Chondrocyte (in vitro differentiated cells): ENCODE results near the gene SLC30A3. TPM values are rescaled to one million over a fixed set of nuclear protein-coding genes. Genes with fewer than 3 reads are reported as not detected.

ENCODE experiments used
- DNase-seq: peaks from one replicate; pipeline ENCODE4 v3.0.0; 2021; ENCODE audit warnings: mixed read lengths, low spot score
- H3K27ac Mint-ChIP-seq: one replicate; pipeline ENCODE4 v1.8.0; 2021; ENCODE audit warnings: mild to moderate bottlenecking, moderate library complexity, mixed read lengths; ENCODE audit not compliant: unreplicated experiment
- H3K27me3 Mint-ChIP-seq: 2 replicates; pipeline ENCODE4 v1.8.0; 2021; ENCODE audit warnings: low read depth, mixed read lengths
- H3K36me3 Mint-ChIP-seq: 2 replicates; pipeline ENCODE4 v1.8.0; 2021; ENCODE audit warnings: low read depth, mixed read lengths
- H3K4me1 Mint-ChIP-seq: 2 replicates; pipeline ENCODE4 v1.8.0; 2021; ENCODE audit warnings: low read depth, mild to moderate bottlenecking, mixed read lengths
- H3K4me3 Mint-ChIP-seq: one replicate; pipeline ENCODE4 v1.8.0; 2021; ENCODE audit warnings: mild to moderate bottlenecking, moderate library complexity, mixed read lengths; ENCODE audit not compliant: unreplicated experiment
- H3K9me3 Mint-ChIP-seq: 2 replicates; pipeline ENCODE4 v1.8.0; 2021; ENCODE audit warnings: low read depth, mixed read lengths
- CTCF ChIP-seq: fragments of 200-600 bp; sonication (generic); IDR thresholded peaks from 2 replicates; pipeline ENCODE4 v1.5.0; 2021; ENCODE audit warnings: antibody characterized with exemption, mild to moderate bottlenecking, moderate library complexity
- total RNA-seq: library from RNA; stranded (reverse); gene quantifications from 3 replicates; pipeline ENCODE4 v1.2.1, GENCODE V29; 2021

The SLC30A3 gene
- total RNA-seq, 1 donor from 2014 or later = 0.17 TPM

- TF ChIP-seq CTCF = peak; percentile 14
- Mint-ChIP-seq H3K27me3 (peaks cover 17% of the 10 kb centered on the region), H3K4me1 (peaks cover 24% of the 10 kb centered on the region), H3K36me3 (peaks cover under 1% of the 10 kb centered on the region), H3K27ac (peak overlapping the region; percentile 81), H3K9me3 (no peaks in the 10 kb centered on the region), H3K4me3 (no peak overlapping the region)
- no peak for DNase-seq
Measured at GRCh38 chr2:27255660-27256059, 7.2 kb downstream of the SLC30A3 start.

GRCh38 chr2:27255187-27255586 lies 7.7 kb downstream of the SLC30A3 start:
- Mint-ChIP-seq H3K4me1 (peaks cover 24% of the 10 kb centered on the region), H3K27me3 (peaks cover 12% of the 10 kb centered on the region)
- no peak for DNase-seq

GRCh38 chr2:27251766-27252165 lies 11.1 kb downstream of the SLC30A3 start:
- Mint-ChIP-seq H3K27me3 (no peaks in the 10 kb centered on the region), H3K9me3 (no peaks in the 10 kb centered on the region), H3K4me3 (no peak overlapping the region), H3K36me3 (no peaks in the 10 kb centered on the region), H3K27ac (no peak overlapping the region), H3K4me1 (peaks cover 41% of the 10 kb centered on the region)
- DNase-seq = peak; percentile 57
- TF ChIP-seq CTCF = no peak

More at GRCh38 chr2:27255187-27255586, 7.7 kb downstream of the SLC30A3 start:
- Mint-ChIP-seq H3K4me3 (no peak overlapping the region), H3K9me3 (no peaks in the 10 kb centered on the region), H3K27ac (peak overlapping the region; percentile 81), H3K36me3 (no peaks in the 10 kb centered on the region)
- TF ChIP-seq CTCF = no peak

- Mint-ChIP-seq H3K4me1 (peaks cover 32% of the 10 kb centered on the region), H3K9me3 (no peaks in the 10 kb centered on the region), H3K27me3 (no peaks in the 10 kb centered on the region)
Measured at GRCh38 chr2:27250652-27251379, 12.0 kb downstream of the SLC30A3 start.

More at GRCh38 chr2:27250652-27251379, 12.0 kb downstream of the SLC30A3 start:
- no peaks in the 10 kb centered on the region for H3K36me3 Mint-ChIP-seq
- DNase-seq = peak; percentile 55
- no peak for TF ChIP-seq CTCF
- no peak overlapping the region for H3K4me3 Mint-ChIP-seq
- H3K27ac Mint-ChIP-seq = no peak overlapping the region
